HCT116 (cell line): ENCODE results near the gene WAC.

Source experiments
- POLR2A ChIP-seq: IDR thresholded peaks from 2 replicates; pipeline ENCODE4 v1.7.0; 2011; ENCODE audit warnings: borderline replicate concordance; ENCODE audit not compliant: insufficient read depth, insufficient read length; ENCODE audit errors: extremely low read depth
- TF ChIP-seq, protein P1 (sequence below): IDR thresholded peaks from 2 replicates; pipeline ENCODE4 v1.6.1; 2012
- TF ChIP-seq, protein P2 (sequence below), 3 experiments: fragments of 200-600 bp in 1 of 3; sonication (generic) in 1 of 3; IDR thresholded peaks in 2 of 3; conservative IDR thresholded peaks in 1 of 3; 2 replicates each; pipeline ENCODE4 v1.5.1; 2012 to 2017; ENCODE audit warnings: low read depth in 2 of 3, low read length in 2 of 3, antibody characterized with exemption in 1 of 3, borderline replicate concordance in 1 of 3, control low read depth in 1 of 3, mild to moderate bottlenecking in 1 of 3, mixed read lengths in 1 of 3, mixed run types in 1 of 3, moderate library complexity in 1 of 3; ENCODE audit not compliant: insufficient read depth in 1 of 3

DNA sequence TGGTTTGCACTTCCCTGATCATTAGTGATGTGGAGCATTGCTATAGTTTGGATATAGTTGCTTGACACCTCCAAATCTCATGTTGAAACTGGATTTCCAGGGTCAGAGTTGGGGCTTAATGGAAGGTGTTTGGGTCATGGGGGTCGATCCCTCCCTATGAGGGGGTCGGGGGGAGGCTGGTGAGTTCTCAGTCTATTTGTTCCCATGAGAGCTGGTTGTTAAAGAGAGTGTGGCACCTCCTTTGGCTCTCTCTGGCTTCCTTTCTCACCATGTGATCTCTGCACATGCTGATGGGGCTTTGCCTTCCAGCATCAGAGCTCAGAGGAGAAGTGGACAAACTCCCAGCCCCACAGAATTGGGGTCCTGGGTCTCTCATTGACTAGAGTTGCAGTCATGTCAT is 107.6 kb downstream of the WAC start:
- TF ChIP-seq, protein P1, sequence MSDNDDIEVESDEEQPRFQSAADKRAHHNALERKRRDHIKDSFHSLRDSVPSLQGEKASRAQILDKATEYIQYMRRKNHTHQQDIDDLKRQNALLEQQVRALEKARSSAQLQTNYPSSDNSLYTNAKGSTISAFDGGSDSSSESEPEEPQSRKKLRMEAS, result no peak
- TF ChIP-seq, protein P2, sequence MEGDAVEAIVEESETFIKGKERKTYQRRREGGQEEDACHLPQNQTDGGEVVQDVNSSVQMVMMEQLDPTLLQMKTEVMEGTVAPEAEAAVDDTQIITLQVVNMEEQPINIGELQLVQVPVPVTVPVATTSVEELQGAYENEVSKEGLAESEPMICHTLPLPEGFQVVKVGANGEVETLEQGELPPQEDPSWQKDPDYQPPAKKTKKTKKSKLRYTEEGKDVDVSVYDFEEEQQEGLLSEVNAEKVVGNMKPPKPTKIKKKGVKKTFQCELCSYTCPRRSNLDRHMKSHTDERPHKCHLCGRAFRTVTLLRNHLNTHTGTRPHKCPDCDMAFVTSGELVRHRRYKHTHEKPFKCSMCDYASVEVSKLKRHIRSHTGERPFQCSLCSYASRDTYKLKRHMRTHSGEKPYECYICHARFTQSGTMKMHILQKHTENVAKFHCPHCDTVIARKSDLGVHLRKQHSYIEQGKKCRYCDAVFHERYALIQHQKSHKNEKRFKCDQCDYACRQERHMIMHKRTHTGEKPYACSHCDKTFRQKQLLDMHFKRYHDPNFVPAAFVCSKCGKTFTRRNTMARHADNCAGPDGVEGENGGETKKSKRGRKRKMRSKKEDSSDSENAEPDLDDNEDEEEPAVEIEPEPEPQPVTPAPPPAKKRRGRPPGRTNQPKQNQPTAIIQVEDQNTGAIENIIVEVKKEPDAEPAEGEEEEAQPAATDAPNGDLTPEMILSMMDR (IDR thresholded peaks at IDR 0.05 in 2 of 3, conservative IDR thresholded peaks at IDR 0.05 in 1 of 3; ENCODE audit: borderline replicate concordance in 1 of 3, insufficient read depth in 1 of 3, low read depth in 2 of 3, low read length in 2 of 3), result no peak
- no peak for TF ChIP-seq POLR2A
